ENCODE results near the gene CAVIN2.

CAVIN2 gene

DNA sequence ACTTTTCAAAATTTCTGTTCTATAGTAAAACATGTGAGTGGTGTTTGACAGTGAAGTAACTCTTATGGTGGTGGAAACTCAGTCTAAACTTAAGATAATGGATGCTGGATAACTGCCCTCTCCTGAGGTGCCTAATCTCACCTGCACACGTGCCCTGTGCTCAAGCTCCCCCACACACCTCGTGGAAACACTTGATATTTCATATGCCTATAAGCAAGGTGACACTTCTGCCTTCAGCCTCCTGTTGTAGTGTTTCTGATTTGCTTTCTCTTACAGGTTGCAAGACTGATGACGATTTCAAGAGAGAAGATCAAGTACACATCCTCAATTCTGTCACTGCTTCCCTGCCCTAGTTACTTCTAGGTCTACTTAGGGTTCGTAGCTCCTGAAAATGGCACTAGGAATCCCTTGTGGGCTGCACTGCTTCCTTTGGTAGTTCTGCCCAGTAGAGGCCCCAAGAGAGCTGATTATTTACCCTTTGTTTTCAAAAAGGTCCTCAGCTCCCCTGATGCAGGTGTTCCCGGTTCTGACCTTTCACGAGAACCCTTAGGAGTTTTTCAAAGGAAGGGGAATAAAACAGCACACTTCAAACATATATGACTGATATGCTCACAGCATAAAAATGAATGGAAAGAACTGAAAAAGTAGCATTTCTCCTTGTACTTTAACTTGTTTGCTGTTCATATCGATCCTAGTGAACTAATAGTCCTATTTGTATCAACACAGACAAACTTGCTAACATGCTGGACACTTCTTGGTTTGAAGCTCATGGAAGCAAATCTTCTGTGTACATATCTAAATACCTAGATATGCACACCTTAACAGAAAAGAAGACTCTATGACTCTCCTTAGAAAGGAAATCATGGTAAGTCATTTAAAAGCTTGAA lies 6.7 kb downstream of the CAVIN2 start:
- DNase-seq (ENCODE audit: low spot score): no peak

DNA sequence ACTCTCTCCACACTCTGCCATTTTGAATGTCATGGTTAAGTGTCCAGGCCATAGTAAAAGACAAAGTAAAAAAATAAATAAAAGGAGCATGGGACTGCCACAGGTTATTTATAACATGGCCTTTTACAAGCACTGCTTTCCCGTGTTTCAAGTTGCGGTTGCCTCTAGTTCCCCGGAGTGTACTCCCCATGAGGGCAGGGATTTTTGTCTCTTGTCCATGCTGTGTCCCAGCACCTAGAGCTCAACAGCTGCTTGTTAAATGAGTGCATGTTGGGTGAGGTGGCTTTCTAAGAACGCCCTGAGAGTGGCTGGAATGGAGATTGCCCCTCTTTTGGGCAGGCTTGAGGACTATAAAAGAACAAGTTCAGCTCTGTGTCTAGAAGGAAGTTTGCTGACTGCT lies 8.4 kb downstream of the CAVIN2 start:
- DNase-seq (ENCODE audit: low spot score): no peak

DNA sequence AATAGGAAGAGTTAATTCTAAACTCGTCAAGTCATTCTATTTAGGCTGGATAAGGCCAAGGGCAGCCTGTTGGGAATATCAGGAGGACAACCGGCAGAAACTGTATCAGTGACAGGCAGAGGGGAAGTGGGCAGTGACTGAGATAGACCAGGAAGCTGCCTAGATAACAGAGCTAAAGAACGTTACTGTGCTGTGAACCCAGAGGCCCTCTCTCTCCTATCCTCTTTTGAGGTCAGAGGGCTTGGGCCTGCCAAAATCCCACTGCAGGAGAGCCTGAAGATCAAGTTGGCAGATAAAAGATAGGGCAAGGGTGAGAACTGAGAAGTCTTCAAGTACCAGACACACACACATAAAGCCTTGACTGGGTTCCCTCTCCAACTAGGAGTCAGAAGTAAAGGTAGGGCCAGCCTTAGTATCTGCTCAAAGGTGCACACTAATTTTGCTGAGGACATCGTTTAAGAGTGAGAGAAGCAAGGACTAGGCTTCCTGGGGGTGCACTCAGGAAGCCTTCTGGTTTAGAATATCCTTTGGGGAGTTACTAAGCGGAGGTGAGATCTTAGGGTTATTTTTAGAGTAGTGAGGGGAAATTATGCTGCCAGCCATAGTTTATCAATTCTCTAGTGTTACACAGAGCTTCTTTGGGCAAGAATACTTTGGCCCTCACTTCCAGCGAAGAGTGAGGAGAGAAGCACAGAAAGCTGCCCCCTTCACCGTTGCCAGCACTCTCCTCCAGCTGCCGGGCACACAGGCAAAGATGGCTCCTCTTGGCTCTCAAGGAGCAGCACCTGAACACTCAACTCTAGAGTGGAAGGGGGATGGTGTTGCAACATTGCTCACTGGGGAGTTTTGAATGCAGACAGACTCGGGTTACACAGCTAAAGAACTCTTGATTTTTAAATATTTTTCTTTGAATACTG lies 9.8 kb downstream of the CAVIN2 start:
- no peak for DNase-seq (ENCODE audit: low spot score)

DNA sequence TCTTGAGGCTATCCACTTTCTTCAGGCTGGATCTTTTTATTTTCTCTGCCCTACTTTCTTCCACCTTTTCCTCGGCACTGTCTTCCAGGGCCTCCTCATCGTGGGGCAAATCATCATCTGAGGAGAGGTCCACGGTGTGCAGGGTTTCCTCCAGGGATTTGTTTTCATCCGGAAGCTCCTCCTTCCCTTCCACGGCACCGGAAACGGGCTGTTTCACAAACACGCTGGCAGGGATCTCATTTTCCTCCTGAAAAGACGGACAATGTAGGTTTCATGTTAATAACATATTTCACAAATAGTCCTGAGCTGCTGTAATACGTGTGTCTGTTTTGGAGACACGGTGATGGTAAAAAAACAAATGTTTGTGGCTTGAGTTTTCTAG lies 10.4 kb downstream of the CAVIN2 start:
- DNase-seq (ENCODE audit: low spot score): no peak

DNA sequence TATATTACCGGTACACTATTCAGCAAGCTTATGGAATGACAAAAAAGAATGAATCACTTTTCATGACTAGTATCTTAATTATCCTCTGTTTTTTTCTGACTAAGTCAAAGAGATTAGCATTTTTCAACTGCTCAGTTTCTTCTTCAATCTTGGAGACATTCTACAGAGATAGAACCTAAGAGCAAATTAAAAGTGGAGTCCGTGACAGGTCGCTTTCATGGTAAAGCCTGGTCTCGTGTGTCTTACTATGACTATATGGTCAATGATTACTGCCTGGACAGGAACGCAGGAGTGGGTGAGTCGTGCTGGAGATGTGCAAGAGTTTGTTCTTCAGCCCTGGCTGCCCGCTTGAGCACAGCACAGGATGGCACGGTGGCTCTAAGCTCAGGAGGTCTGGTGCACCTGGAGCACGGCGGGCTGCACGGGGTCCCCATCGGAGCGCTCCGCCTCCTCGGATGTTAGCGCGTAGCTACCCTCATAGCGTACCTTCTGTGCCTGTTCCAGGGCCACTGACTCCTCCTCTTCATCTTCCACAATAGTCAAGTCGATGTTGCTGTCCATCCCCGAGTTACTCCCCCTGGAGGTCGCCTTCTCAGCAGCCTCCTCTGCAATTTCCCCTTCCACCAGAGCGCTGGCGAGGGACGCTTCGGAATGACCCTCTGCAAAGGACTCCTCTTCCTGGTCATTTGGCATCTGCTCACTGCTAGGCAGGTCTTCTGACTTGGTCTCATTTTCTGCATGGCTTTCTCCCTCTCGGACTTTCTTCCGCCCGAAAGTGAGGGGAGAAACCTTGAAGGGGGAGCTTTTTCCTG lies 11.1 kb downstream of the CAVIN2 start:
- no peak for DNase-seq (ENCODE audit: low spot score)

DNA sequence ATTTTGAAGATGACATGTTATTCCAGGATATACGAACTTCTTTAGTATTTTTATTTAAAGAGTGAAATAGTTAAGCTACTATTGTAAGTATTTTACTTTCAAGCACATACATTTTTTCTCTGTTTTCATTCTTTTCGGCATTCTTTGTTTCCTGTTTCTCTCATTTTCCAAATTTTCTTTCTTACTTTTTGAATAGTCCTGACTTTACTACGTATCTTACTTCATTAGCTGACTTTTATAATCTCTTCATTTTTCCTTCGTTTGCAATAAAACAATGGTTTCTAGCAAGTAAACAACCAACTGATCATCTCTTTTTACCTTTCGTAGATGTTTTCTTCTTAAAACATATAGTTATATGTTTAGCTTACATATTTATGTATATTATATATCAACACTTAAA lies 11.8 kb downstream of the CAVIN2 start:
- no peak for DNase-seq (ENCODE audit: low spot score)

DNA sequence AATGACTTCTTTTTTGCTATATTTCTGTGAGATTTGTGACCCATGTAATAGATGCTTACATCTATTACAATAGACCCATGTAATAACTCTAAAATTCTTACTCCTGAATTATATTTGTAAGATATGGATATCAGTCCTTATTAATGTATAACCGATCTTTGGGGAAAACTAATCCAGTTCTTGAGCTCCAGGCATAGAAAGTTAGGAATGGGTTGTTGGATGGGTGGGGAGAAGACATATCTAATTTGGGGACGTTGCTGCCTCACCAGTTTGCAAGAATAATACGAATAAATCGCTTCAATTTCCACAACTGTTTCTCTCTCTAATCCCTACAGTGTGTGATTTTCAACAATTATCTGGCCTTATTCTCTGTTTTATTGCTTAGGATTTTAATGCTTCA lies 13.5 kb downstream of the CAVIN2 start:
- no peak for DNase-seq (ENCODE audit: low spot score)

DNA sequence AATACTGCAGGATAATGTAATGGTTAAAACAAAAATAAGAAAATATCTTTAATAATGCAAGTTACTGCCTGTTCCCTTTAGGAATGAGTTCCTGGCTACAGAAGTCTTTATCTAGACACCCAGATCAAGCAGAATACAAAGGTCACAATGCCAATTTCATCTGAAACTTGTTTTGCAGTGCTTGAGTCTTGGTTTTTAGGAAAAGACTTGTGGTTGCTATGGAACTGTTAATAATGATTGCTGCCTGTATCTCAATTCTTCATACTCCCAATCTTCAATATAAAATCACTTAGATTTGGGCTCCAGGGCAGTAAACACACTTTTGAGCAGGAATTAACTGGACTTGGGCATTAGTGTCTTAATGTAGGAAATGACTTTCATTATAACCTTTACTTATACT lies 14.2 kb downstream of the CAVIN2 start:
- DNase-seq (ENCODE audit: low spot score): no peak

DNA sequence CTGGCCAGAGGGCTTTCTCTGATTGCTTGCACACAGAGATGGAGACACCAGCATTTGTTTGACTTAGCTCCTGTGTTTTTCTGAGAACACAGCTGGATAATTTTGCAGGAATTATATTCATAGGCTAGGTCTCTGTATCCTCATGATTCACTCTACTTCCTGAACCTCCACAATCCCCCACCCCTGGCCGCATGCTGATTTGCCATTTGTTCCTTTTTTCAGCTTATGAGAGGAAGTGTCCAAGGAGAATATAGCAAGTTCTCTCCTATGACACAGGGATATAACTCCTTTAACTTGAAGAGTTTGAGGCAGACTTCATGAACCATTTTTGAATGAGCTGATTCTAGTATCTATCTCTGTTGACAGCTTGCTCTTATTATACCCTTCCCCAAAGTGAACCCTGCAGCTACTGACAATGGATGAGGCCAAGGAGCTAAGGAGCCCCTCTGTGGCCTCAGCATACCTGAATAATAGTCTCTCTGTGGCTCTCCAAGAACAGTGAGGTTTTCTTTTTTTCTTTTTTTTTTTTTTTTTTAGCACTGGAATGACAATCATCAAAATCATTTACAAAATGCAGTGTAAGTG lies 15.4 kb downstream of the CAVIN2 start:
- no peak for DNase-seq (ENCODE audit: low spot score)

DNA sequence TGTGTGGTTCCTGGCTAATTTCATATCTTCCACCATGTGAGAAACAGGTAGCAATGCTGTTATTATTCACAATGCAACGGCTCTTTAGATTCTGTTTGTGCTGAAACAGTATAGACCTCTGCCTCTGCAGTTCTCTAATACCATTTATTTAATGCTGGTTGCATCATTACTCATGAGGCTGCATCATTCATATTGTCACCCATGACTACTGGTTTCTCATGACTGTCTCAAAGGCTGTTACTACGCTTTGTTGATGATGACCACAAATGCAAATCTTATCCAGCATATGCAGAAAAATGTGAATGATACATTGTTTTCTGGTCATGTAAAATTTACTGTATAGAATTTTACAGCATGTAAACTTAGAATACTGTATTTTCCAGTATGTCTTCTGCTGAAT lies 22.5 kb downstream of the CAVIN2 start:
- DNase-seq (ENCODE audit: low spot score): no peak

DNA sequence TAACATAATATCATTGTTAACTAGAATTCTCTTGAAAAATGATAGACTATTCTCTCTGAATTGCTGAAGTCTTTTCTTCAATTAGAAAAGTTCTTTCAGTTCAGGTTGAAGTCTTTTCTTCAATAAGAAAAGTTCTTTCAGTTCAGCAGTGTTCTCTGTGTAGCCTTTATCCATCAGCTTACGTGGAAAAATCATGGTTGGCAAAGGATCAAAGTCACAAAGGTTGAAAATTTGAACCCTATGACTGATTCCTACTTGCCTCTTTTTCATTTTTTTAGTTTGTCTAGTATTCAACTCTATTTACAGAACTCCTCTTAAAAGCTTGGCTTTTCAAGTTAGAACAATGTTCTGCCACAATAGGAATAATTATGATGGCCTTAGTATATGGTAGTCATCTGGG lies 25.8 kb downstream of the CAVIN2 start:
- no peak for DNase-seq (ENCODE audit: low spot score)

DNA sequence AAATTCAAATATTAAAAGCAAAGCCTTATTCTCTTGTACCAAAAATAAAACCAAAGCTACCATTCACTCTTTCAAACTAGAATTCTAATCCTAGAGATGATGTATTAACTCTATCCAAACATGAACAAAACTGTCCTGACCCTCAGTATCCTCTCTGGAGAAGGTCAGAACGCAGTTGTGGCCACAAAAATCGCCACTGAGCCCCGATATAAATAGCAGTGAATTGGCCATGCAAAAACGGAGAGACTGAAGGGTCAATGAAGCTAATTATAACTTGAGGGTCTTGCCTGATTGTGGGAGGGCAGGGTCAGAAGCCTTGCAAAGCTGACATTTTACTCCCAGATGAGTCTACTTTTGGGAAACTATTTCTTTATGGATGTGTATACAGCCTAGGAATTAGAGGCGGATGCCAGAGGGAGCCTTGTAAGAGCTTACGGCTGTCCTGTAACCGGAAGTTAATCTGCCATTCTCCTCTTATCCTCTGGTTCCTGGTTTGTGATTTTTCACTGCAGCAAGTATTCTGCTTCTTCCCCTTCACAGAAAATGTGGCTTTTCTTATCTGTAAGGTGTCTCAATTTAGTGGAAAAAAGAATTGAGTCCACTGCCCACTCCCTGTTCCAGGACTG lies 28.1 kb downstream of the CAVIN2 start:
- DNase-seq (ENCODE audit: low spot score): no peak

DNA sequence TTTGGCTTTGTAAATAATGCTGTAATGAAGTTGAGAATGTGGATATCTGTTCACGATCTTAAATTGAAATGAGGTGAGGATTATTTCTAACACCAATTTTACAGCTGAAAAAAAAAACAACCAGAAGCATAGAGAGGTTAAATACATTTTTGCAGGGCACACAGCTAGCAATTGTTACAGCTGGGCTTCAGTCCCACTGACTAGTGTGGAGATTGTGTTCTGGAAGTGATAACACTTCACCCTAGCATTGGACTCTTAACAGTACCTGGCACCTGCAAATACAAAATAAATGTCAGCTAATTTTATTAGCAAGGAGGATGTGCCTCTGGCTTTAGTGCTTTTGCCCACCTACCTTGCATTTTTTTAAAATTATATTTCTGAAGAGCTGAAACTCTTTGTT lies 28.8 kb downstream of the CAVIN2 start:
- no peak for DNase-seq (ENCODE audit: low spot score)

DNA sequence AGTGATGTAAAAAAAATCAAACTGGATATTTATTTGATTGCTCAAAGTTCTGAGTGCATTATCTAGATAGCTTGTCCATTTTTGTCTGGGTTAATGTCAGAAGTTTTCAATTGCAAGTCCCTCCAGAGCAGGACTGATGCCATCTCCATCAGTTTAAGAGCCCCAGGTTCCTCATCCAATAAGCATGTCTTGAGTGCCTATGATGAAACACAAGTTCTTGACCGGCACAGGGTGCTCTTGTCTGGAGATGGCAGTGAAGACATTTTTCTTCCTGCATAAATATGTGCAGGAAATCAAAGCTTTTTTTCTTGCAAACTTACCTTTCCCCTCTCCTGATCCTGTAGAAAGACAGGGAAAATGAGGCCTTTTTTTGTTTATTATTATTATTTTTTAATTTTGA lies 31.9 kb downstream of the CAVIN2 start:
- no peak for DNase-seq (ENCODE audit: low spot score)

DNA sequence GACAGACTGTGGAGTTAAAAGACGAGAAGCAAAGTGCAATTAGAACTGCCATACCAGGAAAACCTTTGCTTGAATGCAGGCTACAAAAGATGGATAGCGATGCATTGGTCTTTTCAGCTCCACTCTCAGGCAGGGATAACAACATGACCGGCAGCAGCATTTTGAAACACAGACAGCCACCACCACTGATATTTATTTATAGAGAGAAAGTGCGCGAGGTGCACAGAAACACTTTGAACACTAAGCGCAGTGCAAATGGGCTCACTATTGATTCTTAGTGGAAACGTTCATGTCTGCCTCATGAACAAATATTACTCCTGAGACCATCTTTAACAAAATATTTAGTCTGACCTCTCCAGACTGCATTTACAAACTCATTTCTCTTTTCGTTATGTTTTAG lies 32.9 kb downstream of the CAVIN2 start:
- DNase-seq (ENCODE audit: low spot score): no peak

DNA sequence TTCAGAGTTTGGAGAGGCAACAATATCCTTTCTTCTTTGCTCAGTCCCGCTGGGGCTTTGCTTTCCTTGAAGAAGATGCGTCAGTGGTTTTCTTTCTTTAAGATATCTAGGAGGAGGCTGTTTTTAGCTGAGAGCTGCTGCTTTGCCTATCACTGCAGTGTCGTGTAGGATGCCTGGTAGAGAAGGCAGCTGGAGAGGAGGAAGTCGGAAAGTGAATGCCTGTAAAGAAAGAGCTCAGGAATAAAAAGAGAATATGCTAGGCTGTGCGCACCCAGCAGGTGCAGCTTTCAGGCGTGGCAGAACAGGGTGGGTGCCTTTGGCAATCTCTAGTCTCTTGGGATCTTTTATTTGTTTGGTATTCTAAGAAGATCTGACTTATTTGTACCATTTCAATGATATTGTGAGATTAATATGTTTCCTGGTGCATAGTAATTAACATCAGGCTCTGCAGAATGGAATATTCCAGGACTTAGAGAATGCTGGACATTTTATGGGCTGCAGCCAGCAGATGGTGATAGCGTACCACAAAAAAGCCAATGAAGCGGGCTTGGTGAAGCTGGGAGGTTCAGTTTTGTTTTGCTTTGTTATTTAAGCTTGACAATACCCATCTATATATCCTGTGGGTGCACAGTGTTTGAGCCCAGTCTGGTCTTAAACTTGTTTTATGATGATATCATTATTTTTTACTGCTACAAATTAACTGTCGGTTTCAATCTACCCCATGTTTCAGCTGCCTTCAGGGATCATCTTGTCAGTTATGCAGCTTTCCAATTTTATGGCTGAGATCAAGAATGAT lies 34.9 kb downstream of the CAVIN2 start:
- peak; percentile 77 for DNase-seq (ENCODE audit: low spot score)

DNA sequence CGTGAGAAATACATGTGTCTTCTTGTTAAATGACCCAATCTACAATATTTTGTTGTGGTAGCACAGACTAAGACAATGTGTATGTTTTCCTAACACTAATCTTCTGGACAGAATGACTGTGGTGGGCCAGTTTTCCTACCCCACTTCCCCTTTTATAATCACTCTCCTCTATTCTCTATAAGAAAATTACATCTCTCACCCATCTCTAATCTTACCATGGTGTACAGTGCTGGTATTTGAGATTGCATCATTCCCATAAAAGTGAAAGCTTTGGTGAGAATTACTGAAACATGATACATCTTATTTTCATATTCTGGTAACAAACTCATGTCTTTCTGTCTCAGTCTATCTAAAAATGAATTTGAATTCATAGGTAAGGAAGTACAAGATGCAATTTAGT lies 40.5 kb downstream of the CAVIN2 start:
- no peak for DNase-seq (ENCODE audit: low spot score)

DNA sequence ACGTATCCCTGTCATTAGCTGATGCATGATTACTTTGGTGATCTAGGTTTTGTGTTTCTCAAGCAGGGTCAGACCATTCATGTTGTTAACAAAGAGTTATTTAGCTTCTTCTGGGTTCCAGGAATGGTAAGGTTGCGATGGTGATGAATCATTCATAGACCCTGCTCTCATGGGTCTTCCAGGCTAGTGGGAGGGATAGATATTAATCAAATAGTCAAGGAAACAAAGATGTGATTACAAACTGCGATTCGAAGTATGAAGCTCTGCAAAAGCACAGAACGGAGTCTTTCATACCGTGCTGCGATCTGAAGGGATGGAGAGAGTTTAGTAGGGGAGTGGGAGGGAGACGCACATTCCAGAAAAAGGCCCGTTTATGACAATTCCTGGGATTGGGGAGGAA lies 42.1 kb downstream of the CAVIN2 start:
- no peak for DNase-seq (ENCODE audit: low spot score)

DNA sequence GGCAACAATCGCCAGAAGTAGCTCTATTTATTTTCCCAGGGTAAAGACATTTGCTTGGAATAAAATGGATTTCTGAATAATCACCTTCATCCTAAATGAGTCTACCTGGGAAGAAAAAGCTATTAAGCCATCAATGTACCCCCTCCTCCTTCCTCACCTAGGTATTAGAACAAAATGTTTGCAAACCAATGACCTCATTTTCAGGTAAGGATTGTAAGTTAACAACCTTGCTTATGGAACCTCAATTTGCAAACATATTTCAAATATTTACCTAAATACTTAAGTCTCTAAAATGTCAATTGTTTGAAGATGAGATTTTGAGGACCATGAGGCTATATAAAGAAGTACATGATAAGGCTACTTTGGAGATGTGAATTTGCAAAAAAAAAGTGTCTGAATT lies 43.9 kb downstream of the CAVIN2 start:
- no peak for DNase-seq (ENCODE audit: low spot score)

DNA sequence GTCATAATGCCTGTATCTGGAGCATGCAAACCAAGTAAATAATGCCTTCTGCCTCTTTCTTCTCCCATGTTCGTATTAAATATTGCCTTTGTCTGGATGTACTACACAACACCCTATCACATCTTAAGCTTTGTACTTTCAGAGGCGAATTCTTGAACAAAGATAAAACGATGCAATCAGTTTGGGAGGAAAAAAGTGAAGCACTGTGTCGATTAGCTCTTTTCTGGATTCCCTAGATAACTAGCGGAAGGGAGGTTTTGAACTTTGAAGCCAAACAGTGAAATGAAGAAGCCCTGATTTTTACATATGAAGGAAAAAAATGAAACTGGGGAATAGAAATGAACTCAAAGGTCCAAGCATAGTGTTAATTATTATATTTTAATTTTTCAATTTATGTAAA lies 44.7 kb downstream of the CAVIN2 start:
- DNase-seq (ENCODE audit: low spot score): no peak

DNA sequence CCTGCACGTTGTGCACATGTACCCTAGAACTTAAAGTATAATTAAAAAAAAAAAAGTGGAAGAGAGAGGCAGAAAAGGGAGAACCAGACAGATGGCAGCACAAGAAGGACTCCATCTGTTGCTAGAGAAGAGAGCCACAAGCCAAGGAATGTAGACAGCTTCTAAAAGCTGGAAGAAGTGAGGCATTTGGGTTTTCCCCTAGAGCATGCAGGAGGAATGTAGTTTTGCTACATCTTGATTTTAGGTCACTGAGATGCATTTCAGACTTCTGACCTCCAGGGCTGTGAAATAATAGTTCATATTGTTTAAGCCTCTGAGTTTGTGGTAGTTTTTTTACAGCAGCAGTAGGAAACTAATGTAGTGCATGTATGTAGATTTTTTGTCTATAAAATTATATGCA lies 46.0 kb downstream of the CAVIN2 start:
- DNase-seq (ENCODE audit: low spot score): no peak
